Pancreas (tissue), 10 donors: ENCODE data around the gene METTL5. TPM values are rescaled to one million over a fixed set of nuclear protein-coding genes. Genes with fewer than 3 reads are reported as not detected.
"Not testable (repeated sequence)": the region's sequence is repeated elsewhere in the genome, so short reads cannot be mapped to it uniquely, and the experiment has no call there.

Experiments used
- ATAC-seq, 4 donors: fragments of 200-7000 bp; cut with Tn5 transposase; one replicate each; pipeline versions ENCODE4 v1.8.0 to v1.9.1; 2020; ENCODE audit warnings: mild to moderate bottlenecking in 4 of 4, moderate library complexity in 4 of 4
- DNase-seq, 6 donors: peaks; one replicate each; pipeline ENCODE4 v3.0.0-alpha.2; 2020
- FAIRE-seq: peaks from 2 replicates; lab custom pipeline; 2012; peaks lifted over from hg19 to GRCh38; lab: Jason Lieb, UNC
- H3K27ac ChIP-seq, 4 donors: fragments of 200-600 bp; sonication (generic); 1 replicate in 3 of 4; 2 replicates in 1 of 4; pipeline versions ENCODE4 v1.5.0 to v1.8.0; 2020
- H3K27me3 ChIP-seq, 4 donors: fragments of 200-600 bp; one replicate each; pipeline ENCODE4 v1.8.0; 2021
- H3K36me3 ChIP-seq, 3 donors: fragments of 200-600 bp; sonication (generic) in 1 of 3; one replicate each; pipeline versions ENCODE4 v1.5.0 to v1.8.0; 2020 to 2021
- H3K4me1 ChIP-seq, 3 donors: fragments of 200-600 bp; one replicate each; pipeline ENCODE4 v1.8.0; 2021
- H3K4me3 ChIP-seq, 4 donors: fragments of 200-600 bp; sonication (generic) in 2 of 4; one replicate each; pipeline versions ENCODE4 v1.5.0 to v1.8.0; 2020 to 2021
- H3K9me3 ChIP-seq, 4 donors: fragments of 200-600 bp; one replicate each; pipeline ENCODE4 v1.8.0; 2021
- WGBS, 2 donors: extraction: QIAGEN DNeasy Blood & Tissue Kit; methylation state at CpG; one replicate each; pipeline ENCODE4 v1.1.7; 2013; 5-methylcytosine and 5-hydroxymethylcytosine counted together
- intact Hi-C, 3 donors: fragments of 100-400 bp; cut with DNase I; formaldehyde crosslinking; loops; one replicate each; pipeline versions ENCODE4 v1.11.1 to v1.14.2; 2022
- polyA plus RNA-seq, 2 donors: library from polyadenylated mRNA; stranded (reverse); fragments of 200-250 nt; gene quantifications; one replicate each; pipeline ENCODE4 v1.2.3, GENCODE V29; 2013
- total RNA-seq, 6 donors: library from RNA; stranded (reverse); fragmentation: NEBNext Ultra II Directional in 4 of 6; extraction: Animal tissue kit (Norgen Biotek cat#: 25700) in 4 of 6; gene quantifications; one replicate each; pipeline versions ENCODE4 v1.2.1 to v1.2.4, GENCODE V29; 2021 to 2023
- TF ChIP-seq, protein P1 (sequence below), 4 donors: fragments of 200-600 bp; sonication (generic) in 3 of 4; IDR thresholded peaks; one replicate each; pipeline versions ENCODE4 v1.5.0 to v1.8.0; 2021; ENCODE audit warnings: antibody characterized with exemption in 4 of 4
- donor health status: healthy with polysubstance abuse.
- donor health status: DM: no; HTN: no; CAD: no; lungs with moderate emphysema.
- donor health status: DM: no; HTN: no; CAD: no.
- donor health status: control.
- donor health status: control.
- donor health status: Bipolar disorder and iron deficiency.
- donor health status: DM: yes; HTN: yes; CAD: no.
- donor health status: DM: no; HTN: no; CAD: no.
- donor health status: DM: no; HTN: no; CAD: no.
- donor health status: DM: yes; HTN: yes; CAD: no.

Gene METTL5
- total and polyA plus RNA-seq, 8 donors = 29.7 to 41.3 (median 33.8) TPM

- Histone ChIP-seq H3K4me1 (peaks cover 0 to 12% (median 0%) of the 10 kb centered on the region in 3 donors), H3K27ac (no peak overlapping the region), H3K36me3 (no peaks in the 10 kb centered on the region), H3K27me3 (no peaks in the 10 kb centered on the region), H3K9me3 (no peaks in the 10 kb centered on the region), H3K4me3 (no peak overlapping the region)
- TF ChIP-seq, protein P1, sequence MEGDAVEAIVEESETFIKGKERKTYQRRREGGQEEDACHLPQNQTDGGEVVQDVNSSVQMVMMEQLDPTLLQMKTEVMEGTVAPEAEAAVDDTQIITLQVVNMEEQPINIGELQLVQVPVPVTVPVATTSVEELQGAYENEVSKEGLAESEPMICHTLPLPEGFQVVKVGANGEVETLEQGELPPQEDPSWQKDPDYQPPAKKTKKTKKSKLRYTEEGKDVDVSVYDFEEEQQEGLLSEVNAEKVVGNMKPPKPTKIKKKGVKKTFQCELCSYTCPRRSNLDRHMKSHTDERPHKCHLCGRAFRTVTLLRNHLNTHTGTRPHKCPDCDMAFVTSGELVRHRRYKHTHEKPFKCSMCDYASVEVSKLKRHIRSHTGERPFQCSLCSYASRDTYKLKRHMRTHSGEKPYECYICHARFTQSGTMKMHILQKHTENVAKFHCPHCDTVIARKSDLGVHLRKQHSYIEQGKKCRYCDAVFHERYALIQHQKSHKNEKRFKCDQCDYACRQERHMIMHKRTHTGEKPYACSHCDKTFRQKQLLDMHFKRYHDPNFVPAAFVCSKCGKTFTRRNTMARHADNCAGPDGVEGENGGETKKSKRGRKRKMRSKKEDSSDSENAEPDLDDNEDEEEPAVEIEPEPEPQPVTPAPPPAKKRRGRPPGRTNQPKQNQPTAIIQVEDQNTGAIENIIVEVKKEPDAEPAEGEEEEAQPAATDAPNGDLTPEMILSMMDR (IDR thresholded peaks at IDR 0.05) = no peak
- no peak for FAIRE-seq
- no peak for ATAC-seq
- WGBS, 2 donors = 85 to 94% methylated on average over 2 of the region's 2 CpGs
- intact Hi-C loops = no loop called here
- no peak for DNase-seq
Measured at GRCh38 chr2:169865492-169865891, 40.8 kb upstream of the METTL5 start.

- intact Hi-C loops = no loop called here
- TF ChIP-seq, protein P1 (IDR thresholded peaks at IDR 0.05) = no peak
- DNase-seq (no peak), FAIRE-seq (no peak), ATAC-seq (no peak)
- Histone ChIP-seq H3K27me3 (no peaks in the 10 kb centered on the region), H3K9me3 (no peaks in the 10 kb centered on the region), H3K4me1 (peaks cover 0 to 12% (median 0%) of the 10 kb centered on the region in 3 donors), H3K4me3 (no peak overlapping the region), H3K36me3 (no peaks in the 10 kb centered on the region), H3K27ac (no peak overlapping the region)
- 84 to 88% methylated on average over 2 of the region's 2 CpGs for WGBS, 2 donors
Measured at GRCh38 chr2:169862816-169863215, 38.1 kb upstream of the METTL5 start.

DNA sequence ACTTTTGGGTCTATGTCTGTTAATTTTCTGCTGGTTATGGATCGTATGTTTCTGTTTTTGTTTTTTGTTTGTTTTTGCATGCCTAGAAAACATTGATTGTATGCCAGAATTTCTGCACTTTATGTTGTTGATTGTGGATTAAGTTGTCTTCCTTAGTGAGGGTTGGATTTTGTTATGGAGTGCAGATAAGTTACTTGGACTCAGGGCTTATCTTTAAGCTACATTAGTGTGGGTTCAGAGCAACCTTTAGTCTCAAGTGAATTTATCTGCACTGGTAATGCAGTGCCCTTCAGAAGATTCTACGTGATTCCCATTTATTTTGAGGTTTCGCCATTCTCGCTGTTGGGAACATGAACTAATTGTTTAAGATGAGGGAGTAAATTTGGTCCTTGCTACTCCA is 35.4 kb upstream of the METTL5 start:
- DNase-seq (no peak), FAIRE-seq (no peak), ATAC-seq (no peak)
- no peaks in the 10 kb centered on the region for H3K27me3 ChIP-seq
- WGBS, 2 donors = 91 to 94% methylated on average over 4 of the region's 4 CpGs
- peaks cover 0 to 12% (median 0%) of the 10 kb centered on the region in 3 donors for H3K4me1 ChIP-seq
- intact Hi-C loops = no loop called here
- no peaks in the 10 kb centered on the region for H3K36me3 ChIP-seq
- H3K4me3 ChIP-seq = no peak overlapping the region
- no peaks in the 10 kb centered on the region for H3K9me3 ChIP-seq
- TF ChIP-seq, protein P1 (IDR thresholded peaks at IDR 0.05) = no peak
- no peak overlapping the region for H3K27ac ChIP-seq

- TF ChIP-seq, protein P1 (IDR thresholded peaks at IDR 0.05) = no peak
- Histone ChIP-seq H3K27ac (no peak overlapping the region), H3K4me3 (no peak overlapping the region), H3K27me3 (no peaks in the 10 kb centered on the region), H3K36me3 (no peaks in the 10 kb centered on the region), H3K4me1 (peaks cover 0 to 12% (median 0%) of the 10 kb centered on the region in 3 donors), H3K9me3 (no peaks in the 10 kb centered on the region)
- FAIRE-seq = no peak
- no peak for ATAC-seq
- intact Hi-C loops = no loop called here
- DNase-seq = no peak
- WGBS, 2 donors = 96 to 97% methylated on average over 4 of the region's 4 CpGs
Measured at GRCh38 chr2:169859423-169859822, 34.7 kb upstream of the METTL5 start.

GRCh38 chr2:169855281-169856258 is 30.9 kb upstream of the METTL5 start:
- 96 to 97% methylated on average over 35 to 40 of the region's 42 CpGs for WGBS, 2 donors

More at GRCh38 chr2:169855281-169856258, 30.9 kb upstream of the METTL5 start:
- H3K36me3 ChIP-seq, FAIRE-seq, ATAC-seq, H3K4me3 ChIP-seq, H3K27ac ChIP-seq, intact Hi-C loops, H3K9me3 ChIP-seq, H3K4me1 ChIP-seq, DNase-seq, H3K27me3 ChIP-seq: not testable (repeated sequence)
